GM21576 (cell line): ENCODE results near the gene GRM4.

Experiments used
- ATAC-seq: cut with Tn5 transposase; IDR thresholded peaks from one replicate; pipeline ENCODE4 v1.9.1; 2021; ENCODE audit warnings: mild to moderate bottlenecking, moderate library complexity; ENCODE audit not compliant: unreplicated experiment

Gene GRM4

DNA sequence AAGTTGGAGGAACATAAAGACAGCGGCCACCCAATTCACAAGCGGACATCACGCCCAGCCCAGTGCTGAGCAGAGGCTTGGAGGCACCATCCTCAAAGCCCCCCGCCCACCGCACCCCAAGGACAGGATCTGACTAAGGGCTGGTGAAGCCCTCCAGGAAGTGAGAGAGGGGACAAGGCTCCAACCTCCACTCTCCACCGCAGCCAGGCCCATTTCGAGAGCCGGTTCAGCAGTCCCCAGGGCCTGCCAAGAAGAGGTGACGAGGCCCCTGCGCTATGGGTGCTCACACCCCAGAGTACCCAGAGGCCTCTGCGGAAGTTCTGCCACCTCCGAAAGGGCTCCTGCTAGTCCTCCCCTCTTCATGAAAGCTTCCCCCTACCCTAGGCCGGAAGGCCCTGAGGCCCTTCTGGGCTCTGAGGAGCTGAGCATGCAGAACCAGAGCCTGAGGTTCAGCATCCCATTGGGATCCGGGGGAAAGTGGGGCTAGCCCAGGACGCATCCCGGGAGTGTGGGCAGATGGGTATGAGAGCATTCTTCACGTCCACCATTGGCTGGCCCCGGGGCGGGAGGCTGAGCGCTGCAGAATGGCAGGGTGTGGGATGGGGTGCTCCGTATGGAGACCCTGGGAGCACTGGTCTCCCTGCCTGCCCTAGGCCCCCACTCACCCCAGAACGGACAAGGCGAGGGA is 2.5 kb downstream of the GRM4 start:
- ATAC-seq, result no peak

DNA sequence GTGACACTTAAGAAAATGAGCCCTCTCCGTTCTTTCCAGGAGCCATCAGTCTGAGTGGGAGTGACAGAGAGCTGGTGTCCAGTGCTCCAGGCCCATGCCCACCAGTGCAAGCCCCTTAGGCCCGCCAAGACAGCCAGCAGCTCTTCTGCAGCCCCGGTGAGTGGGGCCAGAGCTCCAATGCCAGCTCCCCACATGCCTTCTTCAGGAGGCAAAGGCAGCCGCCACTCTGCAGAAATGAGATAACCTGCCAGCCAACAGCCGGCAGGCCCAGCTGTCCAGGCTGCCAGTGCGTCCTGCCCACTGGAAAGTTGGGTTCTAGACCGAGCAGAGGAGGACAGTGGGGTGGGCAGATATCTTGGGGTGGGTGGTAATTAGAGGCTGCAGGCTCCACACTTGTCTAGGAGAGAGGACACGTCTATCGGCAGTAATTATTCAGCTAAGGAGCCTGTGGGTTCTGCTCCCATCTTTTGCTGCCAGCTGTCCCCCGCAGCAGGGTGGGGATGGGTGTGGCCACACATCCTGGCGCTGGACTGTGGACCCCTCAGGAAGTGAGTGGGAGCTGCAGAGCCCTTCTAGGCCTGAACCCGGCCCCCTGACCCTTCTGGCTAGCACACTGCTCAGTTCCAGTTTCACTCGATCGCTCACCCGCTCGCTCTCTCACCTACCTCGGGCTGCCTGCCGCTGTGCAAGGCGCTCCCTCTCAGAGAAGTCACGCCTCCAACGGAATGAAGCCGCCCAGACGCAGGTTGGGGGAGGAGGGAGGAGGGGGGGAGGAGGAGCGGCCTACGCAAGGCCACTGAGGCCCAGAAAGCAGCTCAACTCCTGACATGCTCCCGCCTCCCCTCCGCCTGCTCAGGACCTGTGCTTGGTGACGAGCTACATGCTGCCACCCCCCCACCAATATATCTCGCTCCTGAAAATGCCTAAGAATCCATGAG is 3.6 kb downstream of the GRM4 start:
- no peak for ATAC-seq

DNA sequence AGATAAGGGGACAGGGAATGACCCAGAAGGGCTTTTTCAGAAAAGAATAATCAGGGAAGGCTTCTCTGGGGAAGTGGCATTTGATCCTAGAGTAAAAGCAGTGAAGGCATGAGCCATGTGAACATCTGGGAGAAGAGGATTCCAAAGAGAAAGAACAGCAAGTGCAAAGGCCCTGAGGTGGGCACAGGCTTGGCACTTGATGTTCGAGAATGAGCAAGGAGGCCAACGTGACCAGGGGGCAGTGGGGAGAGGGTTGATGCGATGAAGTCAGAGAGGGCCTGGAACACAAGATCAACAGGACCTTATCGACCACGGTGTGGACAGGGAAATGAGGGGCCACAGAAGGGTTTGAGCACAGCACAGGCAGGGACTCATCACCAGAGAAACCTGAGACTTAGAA is 5.8 kb downstream of the GRM4 start:
- no peak for ATAC-seq

DNA sequence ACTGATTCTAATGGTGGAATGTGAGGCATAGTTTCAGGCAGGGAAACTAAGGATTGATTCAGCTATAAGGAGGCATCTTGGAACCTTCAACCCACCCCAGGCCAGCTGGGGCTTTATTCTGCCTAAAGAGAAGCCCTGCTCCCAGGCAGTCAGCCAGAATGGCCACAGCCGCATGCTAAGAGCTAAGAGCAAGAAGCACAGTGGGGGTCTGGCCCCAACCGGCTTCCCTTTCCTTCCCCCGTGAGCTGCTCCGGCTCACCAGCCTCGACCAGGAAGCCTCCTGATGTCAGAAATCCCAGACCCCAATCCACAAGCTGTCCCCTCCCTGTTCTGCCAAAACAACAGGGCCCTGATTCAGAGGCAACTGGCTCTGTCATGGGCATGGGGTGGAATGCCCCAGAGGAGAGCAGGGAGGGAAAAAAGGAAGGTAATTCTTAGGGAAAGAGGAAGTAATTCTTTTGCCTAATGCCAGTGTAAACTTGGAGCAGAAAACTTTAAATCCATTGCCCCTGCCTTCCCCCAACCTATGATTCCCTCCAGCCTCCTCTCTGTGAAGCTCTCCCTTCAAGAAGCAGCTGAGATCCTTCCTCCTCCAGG is 6.9 kb downstream of the GRM4 start:
- ATAC-seq, result no peak

- no peak for ATAC-seq
Measured at GRCh38 chr6:34138191-34138590, 7.7 kb downstream of the GRM4 start.

- no peak for ATAC-seq
Measured at GRCh38 chr6:34135541-34135940, 10.3 kb downstream of the GRM4 start.

DNA sequence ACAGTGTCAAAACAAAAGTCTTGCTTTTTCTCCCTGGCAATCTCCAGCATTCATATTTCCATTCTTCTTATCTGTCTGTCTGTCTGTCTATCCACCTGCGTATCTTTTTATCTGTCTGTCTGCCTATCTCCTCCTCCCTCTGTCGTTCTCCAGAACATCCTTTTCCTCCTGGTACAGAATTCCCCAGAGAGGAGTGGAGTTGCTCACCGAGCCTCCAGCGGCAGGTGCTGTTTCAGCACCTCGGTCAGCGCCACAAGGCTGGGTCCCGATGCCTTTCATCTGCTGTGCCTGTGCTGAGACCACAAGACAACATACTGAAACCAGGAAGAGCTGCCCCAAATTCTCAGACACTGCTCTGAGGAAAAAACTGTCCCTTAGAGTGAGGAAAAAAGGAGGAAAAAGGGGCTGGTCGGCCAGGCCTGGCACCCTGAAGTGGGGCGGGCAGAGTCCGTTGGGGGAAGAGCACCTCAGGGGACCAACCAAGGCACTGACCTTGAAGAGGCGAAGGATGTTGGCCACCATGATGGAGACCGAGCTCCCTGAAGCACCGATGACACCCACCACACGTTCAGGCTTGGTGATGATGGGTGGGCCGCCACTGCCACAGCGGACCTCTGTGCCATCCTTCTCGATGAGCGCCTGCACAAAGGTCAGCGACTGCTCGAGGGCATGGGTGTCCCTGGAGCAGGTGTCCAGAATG is 13.3 kb downstream of the GRM4 start:
- no peak for ATAC-seq

- no peak for ATAC-seq
Measured at GRCh38 chr6:34131326-34132290, 14.3 kb downstream of the GRM4 start.

- ATAC-seq, result no peak
Measured at GRCh38 chr6:34130862-34131261, 15.0 kb downstream of the GRM4 start.

DNA sequence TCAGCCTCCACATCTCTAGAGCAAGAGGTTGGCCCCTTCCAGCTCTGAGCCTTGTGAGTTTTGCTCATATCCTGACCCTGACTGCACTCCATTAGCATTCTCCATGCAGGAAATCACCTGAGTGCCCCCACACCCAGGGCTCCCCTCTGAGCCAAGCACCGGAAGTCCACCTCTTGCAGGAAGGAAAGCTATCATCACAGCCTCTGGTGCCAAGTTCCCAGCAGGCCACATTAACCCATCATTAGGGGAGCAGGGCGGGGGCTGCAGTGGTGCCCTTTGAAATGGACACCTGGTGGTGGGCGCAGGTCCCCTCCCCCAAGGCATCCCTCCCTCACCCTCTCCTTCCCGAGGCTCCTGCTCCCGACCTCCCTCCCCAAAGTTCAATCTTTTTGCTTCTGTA is 16.1 kb downstream of the GRM4 start:
- no peak for ATAC-seq

DNA sequence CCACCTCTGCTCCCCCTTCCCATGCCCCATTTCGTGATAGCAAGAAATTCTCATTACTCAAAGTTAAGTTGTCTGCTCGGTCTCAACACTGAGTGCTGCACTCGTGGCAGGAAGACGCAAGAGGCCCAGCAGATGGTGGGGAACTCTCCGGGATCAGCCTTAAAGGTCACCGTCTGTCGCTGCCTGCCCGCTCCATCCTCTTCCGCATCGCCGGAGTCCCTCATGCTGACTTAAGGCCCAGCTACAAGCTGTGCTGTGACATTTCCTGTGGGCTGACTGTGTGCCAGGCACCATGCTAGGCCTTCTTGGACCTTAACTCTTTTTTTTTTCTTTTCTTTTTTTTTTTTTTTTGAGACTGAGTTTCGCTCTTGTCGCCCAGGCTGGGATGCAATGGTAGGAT is 17.8 kb downstream of the GRM4 start:
- no peak for ATAC-seq

- no peak for ATAC-seq
Measured at GRCh38 chr6:34126419-34126818, 19.5 kb downstream of the GRM4 start.

GRCh38 chr6:34125939-34126338 is 19.9 kb downstream of the GRM4 start:
- ATAC-seq, result no peak

GRCh38 chr6:34120953-34121675 is 24.8 kb downstream of the GRM4 start:
- ATAC-seq, result no peak

DNA sequence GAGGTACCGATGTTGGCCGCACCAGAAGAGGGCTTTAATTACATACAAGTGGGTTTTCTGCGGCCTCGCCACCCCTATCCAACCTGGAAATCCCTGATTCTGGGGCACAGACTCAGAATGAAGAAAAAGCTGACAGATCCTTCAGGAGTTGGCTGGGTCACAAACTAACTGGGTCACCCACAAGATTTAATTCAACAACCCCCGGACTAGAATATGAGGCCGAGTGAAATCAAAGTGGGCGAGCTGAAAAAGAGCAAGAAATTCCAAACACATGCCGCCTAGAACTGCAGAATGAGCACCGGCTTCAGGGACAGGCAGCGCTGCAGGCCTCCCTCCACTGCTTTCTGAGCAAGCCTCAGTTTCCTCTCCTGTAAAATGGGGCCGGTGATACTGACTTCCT is 30.0 kb downstream of the GRM4 start:
- ATAC-seq, result no peak

- no peak for ATAC-seq
Measured at GRCh38 chr6:34115403-34115795, 30.5 kb downstream of the GRM4 start.

DNA sequence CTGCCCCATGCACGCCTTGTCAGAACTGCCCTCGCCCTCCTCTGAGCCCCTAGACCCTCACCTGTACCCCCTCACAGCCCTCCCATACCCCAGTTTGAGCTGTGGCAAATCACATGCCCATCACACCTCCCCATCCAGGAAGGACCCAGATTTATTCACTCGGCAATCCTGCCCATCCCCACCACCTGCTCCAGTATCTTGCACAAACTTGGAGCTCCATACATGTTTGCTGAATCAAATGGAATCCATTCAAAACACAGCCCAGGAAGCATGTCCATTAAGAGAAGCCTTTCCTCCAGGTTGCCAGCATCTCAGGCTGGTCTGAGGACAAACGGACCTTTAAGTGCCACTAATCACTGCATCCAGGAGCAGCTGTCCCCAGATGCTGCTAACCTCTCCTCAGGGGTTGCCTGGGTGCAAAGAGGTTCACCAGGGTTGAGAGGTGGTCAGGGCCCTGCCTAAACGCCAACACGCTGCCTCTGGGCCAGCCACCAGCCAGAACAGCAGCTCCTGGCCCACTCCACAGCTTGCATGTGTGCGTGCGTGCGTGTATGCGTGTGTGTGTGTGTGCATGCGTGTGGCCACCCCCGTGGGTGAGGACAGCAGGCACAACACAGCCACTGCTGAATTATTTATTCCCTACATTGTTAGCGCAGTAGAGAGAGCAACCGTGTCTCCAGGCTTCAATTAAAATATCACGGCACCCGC is 31.0 kb downstream of the GRM4 start:
- ATAC-seq, result no peak

- ATAC-seq, result no peak
Measured at GRCh38 chr6:34113532-34113931, 32.4 kb downstream of the GRM4 start.

DNA sequence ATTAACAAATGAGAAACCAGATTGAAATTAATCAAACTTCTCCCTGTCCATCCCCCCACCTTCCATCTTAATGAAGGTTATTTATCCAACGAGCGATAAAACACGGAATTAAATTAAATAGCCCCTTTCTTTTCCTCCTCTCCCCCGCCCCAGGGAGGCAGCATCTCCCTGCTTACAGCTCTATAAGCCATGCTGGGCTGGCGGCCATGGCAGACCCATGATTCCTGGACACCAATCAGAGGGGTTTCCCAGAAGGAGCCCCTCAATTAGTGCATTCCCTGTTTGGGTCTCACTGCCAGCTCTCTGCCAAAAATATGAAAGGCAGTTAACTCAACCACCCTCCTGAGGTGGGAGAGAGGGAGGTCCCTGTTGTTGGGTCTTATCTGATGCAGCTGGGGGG is 33.8 kb downstream of the GRM4 start:
- no peak for ATAC-seq
